HG02973 (cell line): ENCODE results near the gene FBN2.
"Not testable (repeated sequence)": the region's sequence is repeated elsewhere in the genome, so short reads cannot be mapped to it uniquely, and the experiment has no call there.

ENCODE experiments used
- ATAC-seq: cut with Tn5 transposase; IDR thresholded peaks from one replicate; pipeline ENCODE4 v1.9.1; 2021; ENCODE audit warnings: moderate library complexity; ENCODE audit not compliant: unreplicated experiment

FBN2 gene

DNA sequence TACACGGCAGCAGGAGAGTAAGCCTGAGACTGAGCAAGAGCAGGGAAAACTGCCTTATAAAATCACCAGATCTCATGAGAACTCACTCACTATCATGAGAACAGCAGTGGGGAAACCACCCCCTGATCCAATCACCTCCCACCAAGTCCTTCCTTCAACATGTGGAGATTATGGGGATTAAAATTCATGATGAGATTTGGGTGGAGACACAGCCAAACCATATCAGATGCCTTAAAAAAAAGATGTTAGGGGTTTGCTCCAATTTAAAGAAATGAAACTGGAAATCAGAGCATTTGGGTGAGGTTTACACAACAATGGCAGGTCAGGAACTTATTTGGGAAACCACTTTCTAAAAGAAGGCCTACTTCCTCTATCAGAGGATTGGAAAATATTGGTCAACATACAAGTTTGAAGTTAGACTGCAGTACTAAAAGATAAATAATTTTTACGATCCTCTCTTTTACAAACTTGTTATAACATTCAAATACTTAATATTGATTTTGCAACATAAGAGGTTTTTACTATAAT lies 105.1 kb downstream of the FBN2 start:
- no peak for ATAC-seq

GRCh38 chr5:128427921-128428320 lies 110.1 kb downstream of the FBN2 start:
- ATAC-seq, result no peak

DNA sequence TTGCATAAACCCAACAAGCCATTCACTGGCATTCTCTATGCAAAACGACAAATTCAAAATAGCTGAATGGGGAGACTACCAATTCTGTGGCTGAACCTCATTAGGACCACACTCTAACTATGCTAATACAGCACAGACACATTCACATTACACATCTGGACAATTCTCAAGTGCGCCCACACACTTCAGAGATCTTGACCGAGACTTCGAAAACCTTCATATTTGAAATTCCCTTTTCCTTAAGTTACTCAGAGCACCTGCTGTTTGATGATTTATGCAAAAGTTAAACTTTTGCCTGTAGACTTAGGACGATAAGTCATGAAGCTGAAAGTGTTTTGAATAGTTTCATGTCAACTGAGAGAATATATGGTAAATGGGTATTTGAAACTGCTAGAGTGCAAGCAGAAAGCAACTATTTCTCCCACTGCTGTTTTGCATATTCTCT lies 111.9 kb downstream of the FBN2 start:
- ATAC-seq, result peak; percentile 91

DNA sequence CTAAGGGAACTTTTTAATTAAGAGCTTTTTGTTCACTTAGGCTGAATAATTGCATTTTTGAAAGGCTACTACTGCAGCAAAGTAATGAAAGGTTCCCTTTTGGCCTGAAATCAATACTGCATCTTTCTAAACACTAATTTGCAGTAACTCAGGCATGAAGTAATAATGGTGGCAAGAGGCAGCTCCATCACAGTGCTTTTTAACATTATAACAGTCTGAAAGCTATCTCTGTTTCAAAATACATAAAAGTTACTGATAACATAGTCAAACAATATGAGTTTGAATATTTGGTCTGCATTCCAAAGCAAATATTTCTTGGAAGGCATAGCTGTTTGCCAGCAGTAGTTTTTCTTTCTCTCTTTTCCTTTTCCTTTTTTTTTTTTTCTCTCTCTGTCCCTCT lies 113.4 kb downstream of the FBN2 start:
- ATAC-seq, result no peak

DNA sequence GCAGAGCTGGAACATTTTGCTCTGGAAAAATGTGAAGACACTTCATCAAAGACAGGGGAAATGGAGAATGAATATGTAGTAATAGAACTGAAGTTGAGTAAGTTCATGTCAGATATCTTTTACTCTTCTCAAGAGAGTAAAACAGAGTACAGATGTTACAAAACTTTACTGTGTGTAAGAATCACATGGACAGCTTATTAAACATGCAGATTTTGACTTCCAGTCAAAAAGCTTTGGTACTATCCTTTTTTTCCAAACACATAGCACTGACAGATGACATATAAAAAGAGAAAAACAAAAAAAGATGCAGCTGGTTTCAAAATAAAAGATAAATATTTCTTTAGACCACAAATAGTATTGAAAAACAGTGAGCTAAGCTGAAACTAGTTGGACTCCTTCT lies 115.4 kb downstream of the FBN2 start:
- ATAC-seq, result no peak

GRCh38 chr5:128414469-128414868 lies 123.6 kb downstream of the FBN2 start:
- no peak for ATAC-seq

DNA sequence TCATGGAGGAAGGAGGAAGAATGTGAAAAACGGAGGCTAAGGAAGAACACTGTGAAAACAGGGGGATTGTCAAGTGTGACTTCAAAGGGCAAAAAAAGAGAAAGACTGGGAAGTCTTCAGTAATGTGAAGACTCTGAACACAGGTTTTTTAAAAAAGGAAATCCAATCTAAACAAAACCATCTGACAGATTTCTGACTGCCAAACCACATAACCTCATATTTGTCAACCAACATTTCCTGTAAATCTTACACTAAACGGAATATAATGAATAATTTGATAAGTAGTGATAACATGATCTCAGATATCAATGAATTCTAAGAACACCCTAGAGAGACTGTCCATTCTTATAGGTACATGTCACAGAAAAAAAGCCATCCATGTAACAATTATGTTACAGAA lies 124.7 kb downstream of the FBN2 start:
- no peak for ATAC-seq

DNA sequence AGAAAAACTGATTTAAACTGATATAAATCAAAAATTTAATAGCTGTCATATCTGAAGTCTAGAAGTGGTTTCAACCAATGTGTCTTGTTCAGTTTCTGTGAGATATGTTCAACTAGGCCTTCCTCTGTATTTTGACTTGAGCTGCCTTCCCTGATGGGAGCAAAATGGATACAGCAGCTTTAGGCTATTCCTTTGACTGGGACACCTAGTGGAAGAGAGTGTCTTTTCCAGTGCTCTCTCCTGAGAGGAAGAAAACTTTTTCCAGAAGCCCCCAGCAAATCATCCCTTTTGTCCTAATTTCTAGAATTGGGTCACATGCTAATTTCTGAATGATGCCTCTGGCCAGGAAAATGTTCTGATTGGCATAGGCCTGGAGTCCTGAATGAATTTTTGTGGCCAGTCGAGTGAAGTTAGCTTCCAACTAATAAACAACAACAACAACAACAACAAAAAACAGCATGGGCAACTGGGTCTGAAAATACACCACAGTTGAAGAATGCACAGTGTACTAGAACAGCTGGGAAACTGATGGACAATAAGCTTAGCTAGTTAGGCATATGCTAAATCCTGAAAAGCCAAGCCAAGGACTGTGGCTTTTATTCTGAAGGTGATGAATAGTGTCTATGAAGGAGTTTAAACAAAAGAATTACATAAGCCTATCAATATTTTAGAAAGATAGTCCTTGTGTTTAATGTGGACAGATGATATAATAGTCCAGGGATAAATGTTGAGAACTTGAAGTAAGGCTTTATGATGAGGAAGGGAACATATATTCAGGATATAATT lies 125.7 kb downstream of the FBN2 start:
- ATAC-seq, result no peak

DNA sequence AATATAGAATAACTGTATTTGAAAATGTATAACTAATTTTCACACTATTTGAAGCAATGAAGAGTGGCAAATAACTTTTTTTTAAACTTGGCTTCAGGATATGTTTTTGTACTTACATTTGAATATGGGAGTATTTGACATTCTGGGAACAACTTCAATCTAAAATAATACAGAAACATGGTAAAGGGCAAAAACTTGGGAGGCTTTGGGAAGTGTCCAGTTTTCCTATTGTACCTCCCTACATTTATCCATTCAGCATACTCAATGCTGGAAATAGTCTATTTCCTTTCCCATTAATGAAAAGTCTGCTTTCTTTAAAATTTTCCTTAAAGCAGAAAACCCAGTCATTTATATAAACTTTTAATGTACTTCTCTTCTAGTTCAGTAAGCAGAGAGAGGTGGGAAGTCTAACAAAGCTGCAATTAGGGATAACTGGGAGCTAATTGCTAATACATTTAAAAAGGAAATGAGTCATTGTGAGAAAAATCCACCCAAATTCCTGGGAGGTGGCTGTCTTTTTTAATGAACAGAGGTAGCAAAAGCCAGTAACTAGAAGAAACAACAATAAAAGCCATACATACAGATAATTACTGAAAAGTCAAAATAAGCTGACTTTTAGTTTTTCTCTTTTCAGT lies 128.8 kb downstream of the FBN2 start:
- no peak for ATAC-seq

DNA sequence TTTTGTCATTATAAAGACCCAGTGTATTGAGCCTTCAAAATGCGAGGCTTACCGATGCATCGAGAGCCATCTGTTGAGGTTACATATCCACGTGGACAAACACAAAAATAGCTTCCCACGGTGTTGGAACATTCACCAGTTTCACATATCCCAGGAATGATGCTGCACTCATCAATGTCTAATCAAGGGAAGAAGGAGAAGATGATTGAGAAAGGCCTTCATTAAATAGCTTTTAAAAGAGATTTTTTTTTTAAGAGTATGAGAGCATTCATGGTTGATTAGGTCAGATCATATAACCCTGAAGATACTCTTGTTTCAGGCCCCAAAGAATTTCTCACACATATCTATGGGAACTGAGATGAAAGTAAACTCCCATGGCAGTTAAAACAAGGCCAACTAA lies 129.4 kb downstream of the FBN2 start:
- no peak for ATAC-seq

DNA sequence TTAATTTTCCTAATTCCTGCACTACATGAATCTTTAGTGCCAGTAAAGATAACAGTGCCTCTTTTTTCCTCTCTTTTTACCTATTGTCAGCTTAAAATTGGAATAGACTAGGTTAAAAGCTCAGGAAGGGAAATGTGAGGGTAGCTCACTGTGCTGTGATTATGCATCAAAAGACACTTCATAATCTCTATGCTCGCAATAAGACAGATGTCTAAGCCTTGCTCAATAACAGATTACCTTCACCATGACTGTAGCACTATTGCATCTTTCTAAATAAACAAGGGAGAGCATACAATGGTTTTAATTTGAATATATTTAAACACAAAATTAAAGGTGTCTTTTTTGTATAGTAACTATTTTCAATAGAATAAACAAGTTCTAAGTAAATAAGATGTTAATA lies 130.1 kb downstream of the FBN2 start:
- ATAC-seq, result no peak

DNA sequence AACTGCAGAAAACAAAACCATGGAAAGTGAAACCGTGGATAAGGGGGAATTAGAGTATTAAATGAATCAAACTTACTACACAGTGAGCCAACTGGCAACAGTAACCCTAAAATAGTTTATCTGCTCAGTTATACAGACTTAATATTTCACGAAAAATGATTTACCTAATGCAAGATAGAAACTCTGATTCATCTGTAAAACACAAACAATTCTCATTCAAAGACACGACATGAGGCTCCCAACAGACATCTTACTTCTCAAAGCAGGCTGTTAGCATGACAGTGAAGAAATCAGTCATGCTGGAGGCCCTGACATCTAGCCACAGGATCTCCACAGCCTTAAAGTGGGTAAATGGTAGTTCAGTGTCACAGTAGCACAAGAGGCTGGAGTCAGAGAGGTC lies 131.2 kb downstream of the FBN2 start:
- no peak for ATAC-seq

DNA sequence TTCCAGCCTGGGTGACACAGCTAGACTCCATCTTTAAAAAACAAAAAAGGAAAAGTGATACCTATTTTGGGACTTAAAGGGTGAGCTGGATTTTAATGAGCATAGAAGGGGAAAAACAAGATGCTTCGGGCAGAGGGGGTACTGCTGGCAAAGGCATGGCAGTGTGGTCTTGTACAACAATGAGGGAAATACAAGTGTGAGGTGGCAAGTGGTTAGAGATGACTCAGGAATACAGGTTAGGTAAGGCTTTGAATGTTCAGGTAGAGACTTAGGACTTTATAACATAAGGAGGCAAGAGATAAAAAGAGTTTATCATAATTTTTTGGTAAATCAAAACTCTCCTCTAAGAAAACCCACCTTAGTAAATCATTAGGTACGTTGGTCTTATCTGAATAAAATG lies 132.9 kb downstream of the FBN2 start:
- no peak for ATAC-seq

- ATAC-seq, result no peak
Measured at GRCh38 chr5:128403333-128403732, 134.7 kb downstream of the FBN2 start.

DNA sequence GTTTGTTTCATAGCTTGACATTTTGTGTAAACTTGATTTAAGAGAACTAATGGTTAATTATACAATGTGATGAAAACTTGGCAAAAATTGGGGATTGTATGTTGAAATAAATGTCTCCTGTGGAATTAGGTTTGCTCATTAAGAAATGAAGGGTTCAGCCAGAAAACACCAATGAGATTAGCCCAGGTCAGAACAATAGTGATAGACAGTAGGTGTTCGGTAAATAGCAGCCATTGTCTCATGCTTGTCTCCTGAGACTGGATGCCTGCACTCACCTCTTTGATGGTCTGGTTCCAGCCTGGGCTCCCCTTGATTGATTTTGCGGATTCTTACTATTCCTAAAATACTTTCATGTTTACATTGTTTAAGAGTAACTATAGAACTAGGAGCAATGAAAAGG lies 135.5 kb downstream of the FBN2 start:
- no peak for ATAC-seq

GRCh38 chr5:128400766-128401165 lies 137.3 kb downstream of the FBN2 start:
- ATAC-seq, result not testable (repeated sequence)

GRCh38 chr5:128399111-128399510 lies 138.9 kb downstream of the FBN2 start:
- ATAC-seq, result no peak

GRCh38 chr5:128397876-128398275 lies 140.2 kb downstream of the FBN2 start:
- no peak for ATAC-seq

DNA sequence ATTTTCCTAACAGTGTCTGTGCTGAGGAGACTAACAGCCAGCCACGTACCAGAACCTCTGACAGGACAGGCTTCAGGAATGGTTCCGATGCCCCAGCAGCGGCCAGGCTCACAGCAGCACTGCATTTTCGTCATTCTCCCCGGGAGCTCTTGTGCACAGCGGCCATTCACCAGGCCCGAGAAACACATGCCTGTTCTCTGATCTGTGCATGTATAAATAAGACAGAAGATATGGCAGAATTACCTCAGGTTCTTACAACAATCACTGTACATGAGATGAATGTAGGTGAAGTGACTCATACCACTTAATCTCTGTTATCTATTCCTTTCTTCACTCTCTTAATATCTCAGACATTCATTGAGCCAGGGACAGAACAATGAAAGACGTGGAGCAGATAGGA lies 143.0 kb downstream of the FBN2 start:
- ATAC-seq, result no peak

DNA sequence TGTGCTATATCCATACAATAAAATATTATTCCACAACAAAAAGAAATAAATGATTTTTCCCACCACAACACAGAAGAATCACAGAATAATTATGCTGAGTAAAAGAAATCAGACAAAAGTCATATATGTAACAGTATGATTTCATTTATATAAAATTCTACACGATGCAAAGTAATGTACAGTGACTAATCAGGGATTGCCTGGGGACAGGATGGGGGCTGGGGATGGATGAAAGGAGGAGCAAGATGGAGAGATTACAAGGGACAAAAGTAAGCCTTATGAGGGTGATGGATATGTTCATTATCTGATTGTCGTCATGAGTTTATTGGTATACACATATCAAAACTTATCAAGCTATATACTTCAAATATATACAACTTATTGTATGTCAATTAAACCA lies 154.0 kb downstream of the FBN2 start:
- no peak for ATAC-seq

DNA sequence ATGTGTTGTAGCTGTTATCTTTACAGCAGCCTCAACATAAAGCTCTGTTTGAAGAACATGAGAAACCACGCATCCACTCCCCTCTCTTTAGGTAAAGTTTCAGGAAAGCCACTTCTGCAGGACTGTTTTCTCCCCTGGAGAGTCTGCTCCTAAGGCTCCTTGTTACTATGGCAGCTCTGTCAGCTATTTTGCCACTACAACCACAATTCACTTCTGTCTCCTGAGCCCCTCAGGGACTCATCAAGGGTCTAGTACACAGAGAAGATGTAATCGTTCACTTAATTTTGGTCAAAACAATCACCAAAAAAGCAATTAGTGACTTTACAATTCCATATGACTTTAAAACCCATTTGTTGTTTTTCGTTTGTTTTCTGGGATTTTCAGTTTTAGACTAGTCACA lies 157.7 kb downstream of the FBN2 start:
- no peak for ATAC-seq

DNA sequence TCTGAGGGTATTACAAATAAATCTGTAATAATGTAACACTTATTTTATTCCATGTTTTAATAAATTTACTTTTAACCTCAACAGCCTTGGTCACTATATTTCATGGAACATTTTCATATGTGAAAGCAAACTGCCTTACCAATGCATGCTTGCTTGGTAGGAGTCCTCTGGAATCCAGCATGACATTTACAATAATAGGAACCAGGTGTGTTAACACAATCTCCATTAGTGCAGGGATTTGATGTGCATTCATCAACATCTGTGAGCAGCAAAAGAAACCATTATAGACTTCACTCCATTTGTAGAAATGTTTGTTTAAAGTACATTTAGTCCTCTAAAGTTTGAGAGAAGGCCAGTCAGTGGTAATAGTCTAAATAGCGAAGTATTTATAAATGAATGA lies 159.4 kb downstream of the FBN2 start:
- no peak for ATAC-seq
